Right atrium auricular region (tissue), 2 donors: ENCODE results near the gene ADGB. TPM values are rescaled to one million over a fixed set of nuclear protein-coding genes. Genes with fewer than 3 reads are reported as not detected.
A peak's percentile ranks its signal among the peaks of the same experiment; 100 is the strongest.

Experiments
- DNase-seq: peaks from one replicate; pipeline ENCODE4 v3.0.0-alpha.2; 2019; ENCODE audit warnings: low spot score
- H3K27ac ChIP-seq, 2 donors: fragments of 200-600 bp; sonication (generic); 1 replicate in 1 of 2; 2 replicates in 1 of 2; pipeline ENCODE4 v1.5.1; 2016 to 2019
- H3K27me3 ChIP-seq, 2 donors: fragments of 200-600 bp; sonication (generic); one replicate each; pipeline versions ENCODE4 v1.5.1 to v1.6.0; 2017 to 2019
- H3K36me3 ChIP-seq: fragments of 200-600 bp; sonication (generic); one replicate; pipeline ENCODE4 v1.5.1; 2016
- H3K4me1 ChIP-seq, 2 donors: fragments of 200-600 bp; sonication (generic); one replicate each; pipeline versions ENCODE4 v1.5.1 to v1.6.0; 2017 to 2019
- H3K4me3 ChIP-seq, 2 donors: fragments of 200-600 bp; sonication (generic); 1 replicate in 1 of 2; 2 replicates in 1 of 2; pipeline ENCODE4 v1.5.1; 2017 to 2019; ENCODE audit warnings: mild to moderate bottlenecking in 1 of 2, moderate library complexity in 1 of 2
- H3K9me3 ChIP-seq, 2 donors: fragments of 200-600 bp; sonication (generic); one replicate each; pipeline ENCODE4 v1.5.1; 2019
- CTCF ChIP-seq, 2 donors: fragments of 200-600 bp; sonication (generic); IDR thresholded peaks; one replicate each; pipeline ENCODE4 v1.5.1; 2019; ENCODE audit warnings: antibody characterized with exemption in 2 of 2
- total RNA-seq, 2 donors: library from RNA; depleted of rRNA; stranded (reverse); fragments of >200 nt; gene quantifications; one replicate each; pipeline ENCODE4 v1.1.0, GENCODE V29; 2016

ADGB gene
- total RNA-seq, 2 donors from 2014 or later, result not detected

- peak; percentile 70 for DNase-seq
- H3K4me3 ChIP-seq, result no peak overlapping the region
- TF ChIP-seq CTCF (IDR thresholded peaks at IDR 0.05), result no peak
Measured at GRCh38 chr6:146770965-146771735, 172.4 kb downstream of the ADGB start.

GRCh38 chr6:146775220-146775619, 176.4 kb downstream of the ADGB start:
- H3K4me3 ChIP-seq, result no peak overlapping the region
- H3K4me1 ChIP-seq, result no peaks in the 10 kb centered on the region
- no peaks in the 10 kb centered on the region for H3K9me3 ChIP-seq
- H3K27me3 ChIP-seq, result no peaks in the 10 kb centered on the region
- DNase-seq, result no peak
- H3K27ac ChIP-seq, result no peak overlapping the region
- no peaks in the 10 kb centered on the region for H3K36me3 ChIP-seq
- no peak for TF ChIP-seq CTCF (IDR thresholded peaks at IDR 0.05)

More at GRCh38 chr6:146770965-146771735, 172.4 kb downstream of the ADGB start:
- H3K4me1 ChIP-seq, result no peaks in the 10 kb centered on the region
- peak overlapping the region in 1 of 2 donors; percentile 74 for H3K27ac ChIP-seq
- H3K36me3 ChIP-seq, result no peaks in the 10 kb centered on the region
- H3K27me3 ChIP-seq, result no peaks in the 10 kb centered on the region
- no peaks in the 10 kb centered on the region for H3K9me3 ChIP-seq

GRCh38 chr6:146781836-146782235, 183.1 kb downstream of the ADGB start:
- Histone ChIP-seq H3K4me1 (no peaks in the 10 kb centered on the region), H3K9me3 (no peaks in the 10 kb centered on the region), H3K4me3 (no peak overlapping the region), H3K27ac (no peak overlapping the region), H3K36me3 (no peaks in the 10 kb centered on the region), H3K27me3 (no peaks in the 10 kb centered on the region)
- no peak for DNase-seq
- TF ChIP-seq CTCF (IDR thresholded peaks at IDR 0.05), result no peak

- no peaks in the 10 kb centered on the region for H3K27me3 ChIP-seq
- no peaks in the 10 kb centered on the region for H3K36me3 ChIP-seq
- H3K9me3 ChIP-seq, result no peaks in the 10 kb centered on the region
- H3K4me3 ChIP-seq, result no peak overlapping the region
- no peaks in the 10 kb centered on the region for H3K4me1 ChIP-seq
- H3K27ac ChIP-seq, result no peak overlapping the region
- DNase-seq, result no peak
- peak in 1 of 2 donors; percentile 54 for TF ChIP-seq CTCF (IDR thresholded peaks at IDR 0.05)
Measured at GRCh38 chr6:146785001-146785585, 186.3 kb downstream of the ADGB start.

GRCh38 chr6:146787876-146788508, 189.2 kb downstream of the ADGB start:
- Histone ChIP-seq H3K4me1 (no peaks in the 10 kb centered on the region), H3K27me3 (no peaks in the 10 kb centered on the region), H3K9me3 (no peaks in the 10 kb centered on the region), H3K4me3 (no peak overlapping the region), H3K27ac (no peak overlapping the region), H3K36me3 (no peaks in the 10 kb centered on the region)
- no peak for TF ChIP-seq CTCF (IDR thresholded peaks at IDR 0.05)
- DNase-seq, result no peak
